HepG2 (cell line): ENCODE measurements around the gene CTNND2. TPM values are rescaled to one million over a fixed set of nuclear protein-coding genes. Genes with fewer than 3 reads are reported as not detected.

Experiments
- ATAC-seq: fragments of 200-7000 bp; cut with Tn5 transposase; 3 replicates; pipeline ENCODE4 v1.9.1; 2020; ENCODE audit warnings: mild to moderate bottlenecking, moderate library complexity
- BruUV-seq: library from RNA; stranded (reverse); fragments of 400-500 nt; replicated peaks from 2 replicates; lab custom pipeline; 2021; lab: Mats Ljungman, UMichigan
- CTCF ChIA-PET: fragments of 300-600 bp; formaldehyde crosslinking; extraction: SDS; loops from one replicate; lab custom pipeline; 2021; ENCODE audit warnings: low total read pairs, inconsistent platforms, low intra/inter-chr PET ratio; lab: Yijun Ruan, JAX
- POLR2A ChIA-PET: fragments of 350-600 bp; sonication (Branson Sonifier 250); formaldehyde crosslinking; loops from one replicate; lab custom pipeline; 2020; ENCODE audit warnings: antibody characterized with exemption, inconsistent platforms; lab: Yijun Ruan, JAX
- DNase-seq: peaks from one replicate; pipeline ENCODE4 v3.0.0-alpha.2; 2015; ENCODE audit warnings: low spot score
- FAIRE-seq: peaks from 3 replicates; lab custom pipeline; 2011; peaks lifted over from hg19 to GRCh38; lab: Jason Lieb, UNC
- H2AFZ ChIP-seq: one replicate; pipeline ENCODE4 v1.6.1; 2011; ENCODE audit warnings: low read length, inconsistent platforms
- H3K27ac ChIP-seq: fragments of 300-600 bp; 3 replicates; pipeline ENCODE4 v1.8.0; 2011; ENCODE audit warnings: mixed run types, mild to moderate bottlenecking, mixed read lengths, low read length, inconsistent platforms; ENCODE audit not compliant: insufficient read depth; ENCODE audit errors: extremely low read length
- H3K27me3 ChIP-seq, 2 experiments: fragments of 200-600 bp in 1 of 2; 2 replicates in 1 of 2; 3 replicates in 1 of 2; pipeline versions ENCODE4 v1.6.0 to v1.8.0; 2011; ENCODE audit warnings: low read length in 2 of 2, mild to moderate bottlenecking in 2 of 2, moderate library complexity in 2 of 2, inconsistent platforms in 1 of 2; ENCODE audit not compliant: insufficient read depth in 2 of 2, control insufficient read depth in 1 of 2
- H3K36me3 ChIP-seq, 2 experiments: fragments of 200-600 bp in 1 of 2; replicated peaks in 1 of 2; 2 replicates in 1 of 2; 3 replicates in 1 of 2; pipeline versions ENCODE4 v1.5.1 to v1.8.0; 2011; ENCODE audit warnings: low read length in 2 of 2, inconsistent platforms in 1 of 2; ENCODE audit not compliant: insufficient read depth in 2 of 2, control insufficient read depth in 1 of 2
- H3K4me1 ChIP-seq: 2 replicates; pipeline ENCODE4 v1.5.1; 2012; ENCODE audit warnings: low read length, inconsistent platforms; ENCODE audit not compliant: insufficient read depth
- H3K4me2 ChIP-seq: 2 replicates; pipeline ENCODE4 v1.6.0; 2011; ENCODE audit warnings: low read depth, low read length, inconsistent platforms
- H3K4me3 ChIP-seq, 3 experiments: fragments of 200-600 bp in 1 of 3; sonication (generic), shearing (Covaris generic) in 1 of 3; replicated peaks in 1 of 3; 2 replicates each; pipeline ENCODE4 v1.5.1; 2011 to 2016; ENCODE audit warnings: low read length in 3 of 3, inconsistent platforms in 2 of 3, low read depth in 2 of 3, mild to moderate bottlenecking in 2 of 3, control low read depth in 1 of 3, mixed read lengths in 1 of 3; ENCODE audit not compliant: insufficient read depth in 1 of 3
- H3K79me2 ChIP-seq: one replicate; pipeline ENCODE4 v1.6.1; 2011; ENCODE audit warnings: low read length, inconsistent platforms; ENCODE audit not compliant: insufficient read depth
- H3K9ac ChIP-seq: 2 replicates; pipeline ENCODE4 v1.6.0; 2011; ENCODE audit warnings: mild to moderate bottlenecking, low read depth, low read length, inconsistent platforms; ENCODE audit not compliant: insufficient read depth
- H3K9me3 ChIP-seq: 2 replicates; pipeline ENCODE4 v1.5.1; 2012; ENCODE audit warnings: mild to moderate bottlenecking, low read length
- H4K20me1 ChIP-seq: 2 replicates; pipeline ENCODE4 v1.6.0; 2011; ENCODE audit warnings: inconsistent platforms, mild to moderate bottlenecking, low read length, moderate library complexity; ENCODE audit not compliant: insufficient read depth
- ARID2 ChIP-seq: sonication (generic); formaldehyde crosslinking; IDR thresholded peaks from 2 replicates; pipeline ENCODE4 v1.8.1; 2022; ENCODE audit warnings: mild to moderate bottlenecking, missing genetic modification reagents, borderline replicate concordance
- ELF3 ChIP-seq: IDR thresholded peaks from 2 replicates; pipeline ENCODE4 v1.6.1; 2016; ENCODE audit warnings: missing genetic modification reagents, missing compliant biosample characterization
- HNF1B ChIP-seq: sonication (generic); formaldehyde crosslinking; IDR thresholded peaks from 2 replicates; pipeline ENCODE4 v1.5.1; 2020; ENCODE audit warnings: mild to moderate bottlenecking, moderate library complexity, missing genetic modification reagents
- MXI1 ChIP-seq: IDR thresholded peaks from 3 replicates; pipeline ENCODE4 v1.6.1; 2012; ENCODE audit warnings: low read depth, low read length, inconsistent platforms, borderline replicate concordance
- NR2F6 ChIP-seq, 2 experiments: IDR thresholded peaks; 2 replicates each; pipeline ENCODE4 v1.6.1; 2016; ENCODE audit warnings: antibody characterized with exemption in 1 of 2, mild to moderate bottlenecking in 1 of 2
- RFXAP ChIP-seq: sonication (generic); formaldehyde crosslinking; IDR thresholded peaks from 2 replicates; pipeline ENCODE4 v1.4.0; 2020; ENCODE audit warnings: missing genetic modification reagents, borderline replicate concordance
- SMYD3 ChIP-seq: sonication (generic); formaldehyde crosslinking; IDR thresholded peaks from 2 replicates; pipeline ENCODE4 v1.8.1; 2023; ENCODE audit warnings: mild to moderate bottlenecking, missing genetic modification reagents
- TFDP2 ChIP-seq: sonication (generic); formaldehyde crosslinking; IDR thresholded peaks from 2 replicates; pipeline ENCODE4 v1.4.0; 2020; ENCODE audit warnings: missing genetic modification reagents
- ZNF160 ChIP-seq: sonication (generic); formaldehyde crosslinking; IDR thresholded peaks from 2 replicates; pipeline ENCODE4 v1.8.0; 2022; ENCODE audit warnings: mild to moderate bottlenecking, inconsistent platforms, missing genetic modification reagents
- ZNF362 ChIP-seq: sonication (generic); formaldehyde crosslinking; IDR thresholded peaks from 2 replicates; pipeline ENCODE4 v1.4.0; 2020; ENCODE audit warnings: missing genetic modification reagents, mild to moderate bottlenecking, borderline replicate concordance
- ZNF543 ChIP-seq: sonication (generic); formaldehyde crosslinking; IDR thresholded peaks from 2 replicates; pipeline ENCODE4 v1.4.0; 2020; ENCODE audit warnings: mild to moderate bottlenecking, missing genetic modification reagents
- ZNF556 ChIP-seq: sonication (generic); formaldehyde crosslinking; IDR thresholded peaks from 2 replicates; pipeline ENCODE4 v1.4.0; 2020; ENCODE audit warnings: mild to moderate bottlenecking, missing genetic modification reagents, borderline replicate concordance
- ZNF660 ChIP-seq: sonication (generic); formaldehyde crosslinking; IDR thresholded peaks from 2 replicates; pipeline ENCODE4 v1.5.1; 2020; ENCODE audit warnings: mild to moderate bottlenecking, low read depth, missing genetic modification reagents, borderline replicate concordance
- ZNF75D ChIP-seq: sonication (generic); formaldehyde crosslinking; IDR thresholded peaks from 2 replicates; pipeline ENCODE4 v1.8.1; 2023; ENCODE audit warnings: missing genetic modification reagents, mild to moderate bottlenecking, borderline replicate concordance
- ZNF784 ChIP-seq: sonication (generic); formaldehyde crosslinking; IDR thresholded peaks from 2 replicates; pipeline ENCODE4 v1.5.1; 2020; ENCODE audit warnings: missing genetic modification reagents, mild to moderate bottlenecking, borderline replicate concordance
- WGBS: methylation state at CpG from one replicate; pipeline ENCODE4 v1.1.6; 2017; ENCODE audit warnings: low lambda C conversion rate; 5-methylcytosine and 5-hydroxymethylcytosine counted together
- in situ Hi-C: cut with HindIII; loops from 2 replicates; pipeline ENCODE4 v1.10.0; 2017; ENCODE audit warnings: low pct_unique_long_range_greater_than_20kb; ENCODE audit not compliant: extremely low pct_ligation_motif_present
- intact Hi-C: fragments of 100-400 bp; cut with micrococcal nuclease; formaldehyde crosslinking; loops from one replicate; pipeline ENCODE4 v1.10.0; 2022; ENCODE audit not compliant: unreplicated experiment
- polyA plus RNA-seq, 8 experiments: library from polyadenylated mRNA; depleted of rRNA in 3 of 8; stranded (reverse) in 7 of 8; unstranded in 1 of 8; fragments of >200 nt; fragmentation: Illumina TruSeq in 4 of 8; extraction: Trizol in 4 of 8; gene quantifications; 2 replicates each; pipeline versions ENCODE4 v1.2.1 to v1.2.3, GENCODE V29; 2011 to 2016; ENCODE audit warnings: low read depth in 4 of 8, missing spikeins in 1 of 8, mixed read lengths in 1 of 8; ENCODE audit not compliant: insufficient read depth in 1 of 8
- total RNA-seq, 5 experiments: library from RNA; depleted of rRNA; stranded (reverse); fragments of >200 nt; fragmentation: Illumina TruSeq; extraction: Trizol; gene quantifications; 2 replicates each; pipeline ENCODE4 v1.2.3, GENCODE V29; 2016; ENCODE audit warnings: low read depth in 1 of 5

CTNND2 gene
- total and polyA plus RNA-seq, 2 of the 13 experiments (the other 11 are each of a cell fraction or from before 2014, with no cell fraction given) = not detected

GRCh38 chr5:11306365-11306764 lies 597.9 kb downstream of the CTNND2 start (continued):
- TF ChIP-seq MXI1 (no peak), ZNF543 (no peak), SMYD3 (no peak), ELF3 (CRISPR knock-in tag) (no peak), ZNF362 (CRISPR knock-in tag) (no peak)

- ChIA-PET POLR2A (no interaction called here), CTCF (no interaction called here)
- in situ Hi-C loops = no loop called here
Measured at GRCh38 chr5:11305245-11305644, 599.0 kb downstream of the CTNND2 start.

More at GRCh38 chr5:11305245-11305644, 599.0 kb downstream of the CTNND2 start:
- WGBS = 11% methylated on average over 3 of the region's 3 CpGs
- no peak for ATAC-seq
- FAIRE-seq = no peak
- no peaks in the 10 kb centered on the region for H4K20me1 ChIP-seq
- DNase-seq = no peak
- no peaks in the 10 kb centered on the region; a peak in 1 of 5 replicates for H3K27me3 ChIP-seq
- no peak overlapping the region for H3K9ac ChIP-seq
- H3K4me1 ChIP-seq = no peaks in the 10 kb centered on the region
- TF ChIP-seq TFDP2 = no peak
- no peak for TF ChIP-seq ZNF556 (CRISPR knock-in tag)
- no peak for TF ChIP-seq ZNF660 (CRISPR knock-in tag)
- TF ChIP-seq RFXAP (CRISPR knock-in tag) = no peak
- no peak for TF ChIP-seq ZNF75D (CRISPR knock-in tag)
- TF ChIP-seq NR2F6 (IDR thresholded peaks at IDR 0.05) = no peak
- TF ChIP-seq NR2F6 (CRISPR knock-in tag; IDR thresholded peaks at IDR 0.05) = no peak
- TF ChIP-seq ZNF160 (CRISPR knock-in tag) = no peak
- no peak for TF ChIP-seq ZNF784 (CRISPR knock-in tag)
- TF ChIP-seq HNF1B (CRISPR knock-in tag) = no peak
- no peak for TF ChIP-seq ARID2 (CRISPR knock-in tag)
- TF ChIP-seq, all 625 proteins: peak for 0
- intact Hi-C loops = no loop called here
- no TSS peak for BruUV-seq
- H3K4me2 ChIP-seq = no peak overlapping the region
- no peaks in the 10 kb centered on the region for H3K36me3 ChIP-seq
- no peaks in the 10 kb centered on the region for H3K79me2 ChIP-seq
- no peak overlapping the region for H3K27ac ChIP-seq
- H3K4me3 ChIP-seq = no peak overlapping the region
- H3K9me3 ChIP-seq = no peaks in the 10 kb centered on the region
- no peak overlapping the region for H2AFZ ChIP-seq
